ENCODE data around the gene DGKE.

The DGKE gene

GRCh38 chr17:56917559-56918296 is 83.8 kb downstream of the DGKE start:
- no peak for DNase-seq (ENCODE audit: low read depth)

- DNase-seq (ENCODE audit: low read depth), result no peak
Observed at GRCh38 chr17:56918916-56919315, 85.0 kb downstream of the DGKE start.

Measured in GM04504 (cell line).